ENCODE data around the gene FAM193A. TPM values are rescaled to one million over a fixed set of nuclear protein-coding genes. Genes with fewer than 3 reads are reported as not detected.
A peak's percentile ranks its signal among the peaks of the same experiment; 100 is the strongest.

FAM193A gene
- total and polyA plus RNA-seq, 2 experiments from 2014 or later = 12.0 to 22.9 TPM

- no peaks in the 10 kb centered on the region for H3K9me2 ChIP-seq (ENCODE audit: insufficient read depth)
- H2AFZ ChIP-seq = peak overlapping the region; percentile 80
- TF ChIP-seq, protein P1, sequence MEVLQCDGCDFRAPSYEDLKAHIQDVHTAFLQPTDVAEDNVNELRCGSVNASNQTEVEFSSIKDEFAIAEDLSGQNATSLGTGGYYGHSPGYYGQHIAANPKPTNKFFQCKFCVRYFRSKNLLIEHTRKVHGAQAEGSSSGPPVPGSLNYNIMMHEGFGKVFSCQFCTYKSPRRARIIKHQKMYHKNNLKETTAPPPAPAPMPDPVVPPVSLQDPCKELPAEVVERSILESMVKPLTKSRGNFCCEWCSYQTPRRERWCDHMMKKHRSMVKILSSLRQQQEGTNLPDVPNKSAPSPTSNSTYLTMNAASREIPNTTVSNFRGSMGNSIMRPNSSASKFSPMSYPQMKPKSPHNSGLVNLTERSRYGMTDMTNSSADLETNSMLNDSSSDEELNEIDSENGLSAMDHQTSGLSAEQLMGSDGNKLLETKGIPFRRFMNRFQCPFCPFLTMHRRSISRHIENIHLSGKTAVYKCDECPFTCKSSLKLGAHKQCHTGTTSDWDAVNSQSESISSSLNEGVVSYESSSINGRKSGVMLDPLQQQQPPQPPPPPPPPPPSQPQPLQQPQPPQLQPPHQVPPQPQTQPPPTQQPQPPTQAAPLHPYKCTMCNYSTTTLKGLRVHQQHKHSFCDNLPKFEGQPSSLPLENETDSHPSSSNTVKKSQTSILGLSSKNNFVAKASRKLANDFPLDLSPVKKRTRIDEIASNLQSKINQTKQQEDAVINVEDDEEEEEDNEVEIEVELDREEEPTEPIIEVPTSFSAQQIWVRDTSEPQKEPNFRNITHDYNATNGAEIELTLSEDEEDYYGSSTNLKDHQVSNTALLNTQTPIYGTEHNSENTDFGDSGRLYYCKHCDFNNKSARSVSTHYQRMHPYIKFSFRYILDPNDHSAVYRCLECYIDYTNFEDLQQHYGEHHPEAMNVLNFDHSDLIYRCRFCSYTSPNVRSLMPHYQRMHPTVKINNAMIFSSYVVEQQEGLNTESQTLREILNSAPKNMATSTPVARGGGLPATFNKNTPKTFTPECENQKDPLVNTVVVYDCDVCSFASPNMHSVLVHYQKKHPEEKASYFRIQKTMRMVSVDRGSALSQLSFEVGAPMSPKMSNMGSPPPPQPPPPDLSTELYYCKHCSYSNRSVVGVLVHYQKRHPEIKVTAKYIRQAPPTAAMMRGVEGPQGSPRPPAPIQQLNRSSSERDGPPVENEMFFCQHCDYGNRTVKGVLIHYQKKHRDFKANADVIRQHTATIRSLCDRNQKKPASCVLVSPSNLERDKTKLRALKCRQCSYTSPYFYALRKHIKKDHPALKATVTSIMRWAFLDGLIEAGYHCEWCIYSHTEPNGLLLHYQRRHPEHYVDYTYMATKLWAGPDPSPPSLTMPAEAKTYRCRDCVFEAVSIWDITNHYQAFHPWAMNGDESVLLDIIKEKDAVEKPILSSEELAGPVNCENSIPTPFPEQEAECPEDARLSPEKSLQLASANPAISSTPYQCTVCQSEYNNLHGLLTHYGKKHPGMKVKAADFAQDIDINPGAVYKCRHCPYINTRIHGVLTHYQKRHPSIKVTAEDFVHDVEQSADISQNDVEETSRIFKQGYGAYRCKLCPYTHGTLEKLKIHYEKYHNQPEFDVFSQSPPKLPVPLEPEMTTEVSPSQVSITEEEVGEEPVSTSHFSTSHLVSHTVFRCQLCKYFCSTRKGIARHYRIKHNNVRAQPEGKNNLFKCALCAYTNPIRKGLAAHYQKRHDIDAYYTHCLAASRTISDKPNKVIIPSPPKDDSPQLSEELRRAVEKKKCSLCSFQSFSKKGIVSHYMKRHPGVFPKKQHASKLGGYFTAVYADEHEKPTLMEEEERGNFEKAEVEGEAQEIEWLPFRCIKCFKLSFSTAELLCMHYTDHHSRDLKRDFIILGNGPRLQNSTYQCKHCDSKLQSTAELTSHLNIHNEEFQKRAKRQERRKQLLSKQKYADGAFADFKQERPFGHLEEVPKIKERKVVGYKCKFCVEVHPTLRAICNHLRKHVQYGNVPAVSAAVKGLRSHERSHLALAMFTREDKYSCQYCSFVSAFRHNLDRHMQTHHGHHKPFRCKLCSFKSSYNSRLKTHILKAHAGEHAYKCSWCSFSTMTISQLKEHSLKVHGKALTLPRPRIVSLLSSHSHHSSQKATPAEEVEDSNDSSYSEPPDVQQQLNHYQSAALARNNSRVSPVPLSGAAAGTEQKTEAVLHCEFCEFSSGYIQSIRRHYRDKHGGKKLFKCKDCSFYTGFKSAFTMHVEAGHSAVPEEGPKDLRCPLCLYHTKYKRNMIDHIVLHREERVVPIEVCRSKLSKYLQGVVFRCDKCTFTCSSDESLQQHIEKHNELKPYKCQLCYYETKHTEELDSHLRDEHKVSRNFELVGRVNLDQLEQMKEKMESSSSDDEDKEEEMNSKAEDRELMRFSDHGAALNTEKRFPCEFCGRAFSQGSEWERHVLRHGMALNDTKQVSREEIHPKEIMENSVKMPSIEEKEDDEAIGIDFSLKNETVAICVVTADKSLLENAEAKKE (CRISPR knock-in tag; IDR thresholded peaks at IDR 0.05) = no peak
- TF ChIP-seq, protein P2, sequence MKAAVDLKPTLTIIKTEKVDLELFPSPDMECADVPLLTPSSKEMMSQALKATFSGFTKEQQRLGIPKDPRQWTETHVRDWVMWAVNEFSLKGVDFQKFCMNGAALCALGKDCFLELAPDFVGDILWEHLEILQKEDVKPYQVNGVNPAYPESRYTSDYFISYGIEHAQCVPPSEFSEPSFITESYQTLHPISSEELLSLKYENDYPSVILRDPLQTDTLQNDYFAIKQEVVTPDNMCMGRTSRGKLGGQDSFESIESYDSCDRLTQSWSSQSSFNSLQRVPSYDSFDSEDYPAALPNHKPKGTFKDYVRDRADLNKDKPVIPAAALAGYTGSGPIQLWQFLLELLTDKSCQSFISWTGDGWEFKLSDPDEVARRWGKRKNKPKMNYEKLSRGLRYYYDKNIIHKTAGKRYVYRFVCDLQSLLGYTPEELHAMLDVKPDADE (IDR thresholded peaks at IDR 0.05) = no peak
- TF ChIP-seq ZNF114 (CRISPR knock-in tag; IDR thresholded peaks at IDR 0.05) = no peak
- no peak for TF ChIP-seq JUNB (IDR thresholded peaks at IDR 0.05; ENCODE audit: unreplicated experiment)
- no peak for TF ChIP-seq POLR2AphosphoS5 (IDR thresholded peaks at IDR 0.05; ENCODE audit: low read depth)
- TF ChIP-seq STAT1 (IDR thresholded peaks at IDR 0.05; ENCODE audit: unreplicated experiment) = no peak
- TF ChIP-seq CREB1 (CRISPR knock-in tag; IDR thresholded peaks at IDR 0.05; ENCODE audit: low read depth) = no peak
- TF ChIP-seq REST (IDR thresholded peaks at IDR 0.05; ENCODE audit: unreplicated experiment) = no peak
- no peak for TF ChIP-seq NANOG (IDR thresholded peaks at IDR 0.05; ENCODE audit: borderline replicate concordance)
- no peak for TF ChIP-seq EZH2 (IDR thresholded peaks at IDR 0.05; ENCODE audit: low read depth, unreplicated experiment)
- H3K9me3 Mint-ChIP-seq = peaks cover 6% of the 10 kb centered on the region; the same call in 2 of the 3 replicates
- H3K4me1 Mint-ChIP-seq = peaks cover 11% of the 10 kb centered on the region
- peaks cover 7% of the 10 kb centered on the region; the same call in 1 of the 3 replicates for H3K36me3 Mint-ChIP-seq (ENCODE audit: low read depth)
- peaks cover 17% of the 10 kb centered on the region for H3K4me1 ChIP-seq (ENCODE audit: insufficient read depth)
- DNase-seq (ENCODE audit: low spot score) = no peak
- H3K27me3 Mint-ChIP-seq (ENCODE audit: insufficient read depth, low read depth, poor library complexity) = peaks cover 3% of the 10 kb centered on the region
- H3K4me2 ChIP-seq = no peak overlapping the region
- no peaks in the 10 kb centered on the region for H3K36me3 ChIP-seq (ENCODE audit: insufficient read depth)
- H3K4me3 Mint-ChIP-seq = no peak overlapping the region
- no peak overlapping the region for H3K4me3 ChIP-seq
- H3K27ac ChIP-seq (ENCODE audit: low read depth) = no peak overlapping the region
- H3K27ac Mint-ChIP-seq = no peak overlapping the region
- no peaks in the 10 kb centered on the region for H4K20me1 ChIP-seq (replicated peaks; ENCODE audit: insufficient read depth)
- H3K79me2 ChIP-seq (replicated peaks; ENCODE audit: insufficient read depth) = no peaks in the 10 kb centered on the region
- no peaks in the 10 kb centered on the region for H3K27me3 ChIP-seq (ENCODE audit: insufficient read depth)
- ATAC-seq = no peak
- H3F3A ChIP-seq (replicated peaks; ENCODE audit: low read depth) = 0 out of 2 replicates have a peak, but pooled peaks cover 3% of the 10 kb centered on the region
Measured at GRCh38 chr4:2768124-2768523, 231.7 kb downstream of the FAM193A start.
